Measurements from ENCODE around the gene RPL29.

The RPL29 gene

GRCh38 chr3:52021489-52022268, 26.0 kb upstream of the RPL29 start:
- H3K36me3 Mint-ChIP-seq (ENCODE audit: low read depth), result no peaks in the 10 kb centered on the region
- DNase-seq (ENCODE audit: low spot score), result no peak
- no peaks in the 10 kb centered on the region for H3K4me1 Mint-ChIP-seq (ENCODE audit: low read depth)
- peaks cover 4% of the 10 kb centered on the region for H3K27me3 Mint-ChIP-seq (ENCODE audit: low read depth)
- no peaks in the 10 kb centered on the region for H3K9me3 Mint-ChIP-seq
- H3K27ac Mint-ChIP-seq, result no peak overlapping the region
- H3K4me3 Mint-ChIP-seq, result no peak overlapping the region

- H3K4me1 Mint-ChIP-seq (ENCODE audit: low read depth), result no peaks in the 10 kb centered on the region
Observed at GRCh38 chr3:52020796-52021195, 25.1 kb upstream of the RPL29 start.

GRCh38 chr3:52019352-52020080, 23.8 kb upstream of the RPL29 start:
- Mint-ChIP-seq H3K36me3 (ENCODE audit: low read depth) (no peaks in the 10 kb centered on the region), H3K27ac (no peak overlapping the region), H3K4me3 (no peak overlapping the region), H3K27me3 (ENCODE audit: low read depth) (no peaks in the 10 kb centered on the region), H3K4me1 (ENCODE audit: low read depth) (no peaks in the 10 kb centered on the region), H3K9me3 (no peaks in the 10 kb centered on the region)
- DNase-seq (ENCODE audit: low spot score), result no peak

More at GRCh38 chr3:52020796-52021195, 25.1 kb upstream of the RPL29 start:
- no peak overlapping the region for H3K4me3 Mint-ChIP-seq
- H3K9me3 Mint-ChIP-seq, result no peaks in the 10 kb centered on the region
- H3K27me3 Mint-ChIP-seq (ENCODE audit: low read depth), result no peaks in the 10 kb centered on the region
- H3K36me3 Mint-ChIP-seq (ENCODE audit: low read depth), result no peaks in the 10 kb centered on the region
- no peak overlapping the region for H3K27ac Mint-ChIP-seq
- DNase-seq (ENCODE audit: low spot score), result no peak

GRCh38 chr3:52018319-52019000, 22.8 kb upstream of the RPL29 start:
- Mint-ChIP-seq H3K9me3 (no peaks in the 10 kb centered on the region), H3K4me1 (ENCODE audit: low read depth) (no peaks in the 10 kb centered on the region), H3K27ac (no peak overlapping the region), H3K36me3 (ENCODE audit: low read depth) (no peaks in the 10 kb centered on the region), H3K4me3 (no peak overlapping the region), H3K27me3 (ENCODE audit: low read depth) (no peaks in the 10 kb centered on the region)
- DNase-seq (ENCODE audit: low spot score), result no peak

DNA sequence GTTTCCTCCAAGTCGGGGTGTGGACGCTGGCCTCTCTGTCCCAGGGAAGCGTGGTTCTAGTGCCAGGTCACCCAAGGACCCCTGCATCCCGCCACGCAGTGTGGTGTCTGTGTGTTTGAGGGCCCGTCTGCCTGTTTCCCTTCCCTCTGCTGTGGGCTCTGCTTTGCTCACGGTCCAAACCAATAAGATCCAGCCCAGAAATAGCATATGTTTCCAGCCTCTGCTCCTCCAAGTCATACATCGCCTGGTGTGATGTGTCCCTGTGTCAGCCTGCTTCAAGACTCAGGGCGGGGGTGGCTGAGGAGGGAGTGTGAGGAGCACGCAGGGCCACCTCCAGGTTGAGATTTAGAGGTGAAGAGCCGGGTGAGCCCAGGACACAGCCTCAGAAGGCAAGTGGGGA, 21.9 kb upstream of the RPL29 start:
- H3K4me3 Mint-ChIP-seq, result no peak overlapping the region
- no peaks in the 10 kb centered on the region for H3K9me3 Mint-ChIP-seq
- no peaks in the 10 kb centered on the region for H3K4me1 Mint-ChIP-seq (ENCODE audit: low read depth)
- no peak for DNase-seq (ENCODE audit: low spot score)
- no peak overlapping the region for H3K27ac Mint-ChIP-seq
- H3K27me3 Mint-ChIP-seq (ENCODE audit: low read depth), result no peaks in the 10 kb centered on the region
- H3K36me3 Mint-ChIP-seq (ENCODE audit: low read depth), result no peaks in the 10 kb centered on the region

DNA sequence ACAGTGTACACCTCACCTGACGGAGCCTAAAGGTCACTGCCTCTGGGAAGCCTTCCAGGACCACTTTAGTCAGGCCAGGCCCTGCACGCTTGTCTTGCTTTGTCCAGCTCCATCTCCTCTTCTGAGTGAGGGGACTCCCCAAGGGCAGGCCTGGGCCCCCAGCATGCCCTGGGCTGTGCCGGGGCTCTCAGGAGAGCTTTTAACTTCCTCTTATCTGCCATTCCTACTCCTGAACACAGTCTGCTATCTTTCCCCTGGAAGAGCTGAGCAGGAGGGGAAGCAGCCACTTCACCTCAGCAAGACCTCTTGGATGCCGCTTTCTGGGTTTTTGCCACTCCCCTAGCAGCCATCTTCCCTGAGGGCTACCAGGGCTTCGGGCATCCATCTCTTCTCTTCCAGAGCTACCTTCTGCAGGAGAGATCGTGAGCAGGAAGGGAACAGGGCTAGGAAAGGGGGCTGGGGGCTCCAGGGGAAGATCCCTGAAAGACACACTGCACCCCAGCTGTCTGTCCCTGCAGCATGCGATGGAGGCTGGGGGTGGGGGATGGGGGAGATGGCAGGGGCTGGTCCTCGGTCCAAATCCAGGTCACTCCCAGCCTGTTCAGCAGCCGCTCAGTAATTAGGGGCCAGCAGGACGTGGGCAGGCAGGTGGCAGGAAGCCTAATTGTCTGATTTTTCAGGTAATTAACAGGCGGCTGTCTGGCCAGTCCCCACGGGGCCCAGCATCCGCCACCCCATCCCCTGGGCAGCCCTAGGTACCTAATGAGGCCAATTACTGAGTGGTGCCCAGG, 19.9 kb upstream of the RPL29 start:
- Mint-ChIP-seq H3K4me1 (ENCODE audit: low read depth) (no peaks in the 10 kb centered on the region), H3K27ac (no peak overlapping the region), H3K9me3 (no peaks in the 10 kb centered on the region), H3K4me3 (no peak overlapping the region), H3K27me3 (ENCODE audit: low read depth) (peaks cover 3% of the 10 kb centered on the region), H3K36me3 (ENCODE audit: low read depth) (no peaks in the 10 kb centered on the region)
- DNase-seq (ENCODE audit: low spot score), result no peak

DNA sequence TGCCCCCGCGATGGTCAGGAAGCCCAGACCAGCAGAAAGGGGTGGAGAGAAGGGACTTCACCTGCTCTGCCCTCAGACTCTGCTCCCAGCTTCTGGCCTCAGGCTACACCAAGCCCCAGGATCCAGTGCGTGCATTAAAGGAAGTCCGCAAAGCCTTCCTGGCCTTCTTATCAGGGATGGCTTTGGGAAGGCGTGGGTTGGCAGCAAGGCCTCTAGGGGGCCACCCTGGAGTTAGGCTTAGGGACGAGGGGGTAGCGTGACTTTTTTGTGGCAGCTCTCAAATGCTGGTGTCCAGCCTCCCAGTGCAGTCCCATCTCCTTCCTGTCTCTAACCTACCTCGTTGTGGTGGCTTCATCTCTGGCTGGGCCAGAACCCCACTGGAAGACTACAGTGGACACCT, 18.9 kb upstream of the RPL29 start:
- no peak for DNase-seq (ENCODE audit: low spot score)
- no peak overlapping the region for H3K27ac Mint-ChIP-seq
- no peaks in the 10 kb centered on the region for H3K9me3 Mint-ChIP-seq
- no peaks in the 10 kb centered on the region for H3K4me1 Mint-ChIP-seq (ENCODE audit: low read depth)
- peaks cover 3% of the 10 kb centered on the region for H3K27me3 Mint-ChIP-seq (ENCODE audit: low read depth)
- H3K36me3 Mint-ChIP-seq (ENCODE audit: low read depth), result no peaks in the 10 kb centered on the region
- H3K4me3 Mint-ChIP-seq, result no peak overlapping the region

- H3K4me1 Mint-ChIP-seq (ENCODE audit: low read depth), result no peaks in the 10 kb centered on the region
- no peaks in the 10 kb centered on the region for H3K9me3 Mint-ChIP-seq
- no peaks in the 10 kb centered on the region for H3K36me3 Mint-ChIP-seq (ENCODE audit: low read depth)
- peaks cover 3% of the 10 kb centered on the region for H3K27me3 Mint-ChIP-seq (ENCODE audit: low read depth)
- no peak for DNase-seq (ENCODE audit: low spot score)
- H3K4me3 Mint-ChIP-seq, result no peak overlapping the region
- H3K27ac Mint-ChIP-seq, result no peak overlapping the region
Observed at GRCh38 chr3:52013802-52014598, 18.3 kb upstream of the RPL29 start.

GRCh38 chr3:52012699-52013098, 17.0 kb upstream of the RPL29 start:
- Mint-ChIP-seq H3K27ac (no peak overlapping the region), H3K27me3 (ENCODE audit: low read depth) (peaks cover 3% of the 10 kb centered on the region), H3K9me3 (no peaks in the 10 kb centered on the region), H3K4me1 (ENCODE audit: low read depth) (no peaks in the 10 kb centered on the region), H3K4me3 (no peak overlapping the region), H3K36me3 (ENCODE audit: low read depth) (no peaks in the 10 kb centered on the region)
- no peak for DNase-seq (ENCODE audit: low spot score)

DNA sequence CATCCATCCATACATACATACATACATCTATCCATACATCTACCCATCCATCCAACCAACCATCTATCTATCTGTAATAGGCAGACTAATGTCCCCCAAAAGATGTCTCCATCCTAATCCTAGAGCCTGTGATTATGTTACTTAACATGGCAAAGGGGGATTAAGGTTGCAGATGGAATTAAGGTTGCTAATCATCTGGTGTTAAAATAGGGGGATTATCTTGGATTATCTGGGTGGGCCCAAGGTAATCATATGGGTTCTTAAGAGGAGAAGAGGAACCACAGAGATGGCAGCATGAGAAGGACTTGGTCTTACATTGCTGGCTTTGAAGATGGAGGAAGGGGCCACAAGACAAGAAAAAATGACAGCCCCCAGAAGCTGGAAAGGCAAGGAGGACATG, 14.7 kb upstream of the RPL29 start:
- H3K27me3 Mint-ChIP-seq (ENCODE audit: low read depth), result peaks cover 3% of the 10 kb centered on the region
- H3K36me3 Mint-ChIP-seq (ENCODE audit: low read depth), result no peaks in the 10 kb centered on the region
- H3K27ac Mint-ChIP-seq, result no peak overlapping the region
- H3K4me3 Mint-ChIP-seq, result no peak overlapping the region
- H3K9me3 Mint-ChIP-seq, result no peaks in the 10 kb centered on the region
- H3K4me1 Mint-ChIP-seq (ENCODE audit: low read depth), result peaks cover 8% of the 10 kb centered on the region
- DNase-seq (ENCODE audit: low spot score), result no peak

GRCh38 chr3:52007291-52007690, 11.6 kb upstream of the RPL29 start:
- no peak for DNase-seq (ENCODE audit: low spot score)
- H3K27ac Mint-ChIP-seq, result no peak overlapping the region

GRCh38 chr3:52006820-52007133, 11.1 kb upstream of the RPL29 start:
- H3K4me3 Mint-ChIP-seq, result no peak overlapping the region
- no peak for DNase-seq (ENCODE audit: low spot score)
- H3K27me3 Mint-ChIP-seq (ENCODE audit: low read depth), result peaks cover 3% of the 10 kb centered on the region
- peaks cover 8% of the 10 kb centered on the region for H3K4me1 Mint-ChIP-seq (ENCODE audit: low read depth)
- H3K27ac Mint-ChIP-seq, result no peak overlapping the region
- no peaks in the 10 kb centered on the region for H3K36me3 Mint-ChIP-seq (ENCODE audit: low read depth)
- H3K9me3 Mint-ChIP-seq, result no peaks in the 10 kb centered on the region

More at GRCh38 chr3:52007291-52007690, 11.6 kb upstream of the RPL29 start:
- H3K36me3 Mint-ChIP-seq (ENCODE audit: low read depth), result no peaks in the 10 kb centered on the region
- peaks cover 8% of the 10 kb centered on the region for H3K4me1 Mint-ChIP-seq (ENCODE audit: low read depth)
- H3K9me3 Mint-ChIP-seq, result no peaks in the 10 kb centered on the region
- H3K27me3 Mint-ChIP-seq (ENCODE audit: low read depth), result peaks cover 3% of the 10 kb centered on the region
- no peak overlapping the region for H3K4me3 Mint-ChIP-seq

Measured in T-helper 2 cell treated with Interferon-gamma antibody and Interleukin-4, amounts not matched to agents 5 μg/mL and 100 μg/mL, for 36 hours (primary cell).